HG03469 (cell line): Measurements from ENCODE around the gene GNAO1.

Experiments
- ATAC-seq: cut with Tn5 transposase; IDR thresholded peaks from one replicate; pipeline ENCODE4 v1.9.1; 2021; ENCODE audit warnings: mild to moderate bottlenecking, moderate library complexity, moderate number of reproducible peaks; ENCODE audit not compliant: unreplicated experiment

The GNAO1 gene

GRCh38 chr16:56344518-56345405, 153.5 kb downstream of the GNAO1 start:
- ATAC-seq: no peak

DNA sequence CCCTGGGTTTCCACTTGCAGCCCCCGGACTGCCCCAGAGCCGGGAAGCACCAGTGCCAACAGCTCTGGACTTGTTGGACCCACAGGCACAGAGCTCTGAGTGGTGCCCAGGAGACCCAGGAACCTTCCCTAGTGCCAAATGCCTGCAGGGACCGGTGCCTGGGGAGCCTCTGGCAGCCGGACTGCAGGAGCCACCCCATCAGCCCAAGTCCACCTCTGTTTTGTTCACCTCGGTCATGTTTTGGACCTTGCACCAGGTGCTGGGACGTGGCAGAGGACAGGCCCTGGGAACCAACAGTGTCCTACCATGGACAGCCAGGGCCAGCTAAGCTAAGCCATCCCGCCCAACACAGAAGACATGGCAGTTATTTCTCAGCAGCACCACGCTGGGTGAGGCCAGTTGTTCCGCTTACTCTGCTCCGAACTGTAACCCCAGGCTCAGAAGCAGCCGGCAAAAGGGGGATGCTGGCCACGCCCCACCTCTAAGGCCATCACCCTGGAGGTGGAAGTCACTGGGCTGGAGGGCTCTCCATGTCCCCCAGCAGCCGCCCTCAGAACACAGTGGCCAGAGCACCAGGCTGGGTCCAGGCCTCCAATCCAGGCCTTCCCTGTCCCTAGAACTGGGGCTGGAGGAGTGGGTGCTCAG, 154.2 kb downstream of the GNAO1 start:
- no peak for ATAC-seq

- ATAC-seq: no peak
Measured at GRCh38 chr16:56346131-56346890, 155.0 kb downstream of the GNAO1 start.

DNA sequence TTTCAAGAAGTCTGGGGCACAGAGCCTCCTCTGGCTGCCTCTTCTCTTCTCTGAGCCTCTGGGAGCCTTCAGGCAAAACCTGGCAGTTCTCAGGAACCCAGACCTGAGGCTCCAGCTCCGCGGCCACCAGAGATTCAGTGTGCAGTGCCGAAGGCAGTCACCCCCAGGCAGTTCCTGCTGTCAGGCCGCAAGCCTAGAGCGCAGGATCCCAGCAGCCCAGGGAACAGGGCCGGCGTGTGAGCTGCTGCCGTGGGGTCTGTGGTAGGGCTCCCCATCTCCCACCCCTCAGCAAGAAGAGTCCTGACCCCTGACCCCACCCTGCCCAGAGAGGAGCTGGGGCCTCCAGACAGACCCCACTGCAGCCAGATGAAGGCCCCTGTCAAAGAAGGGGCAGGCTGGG, 155.9 kb downstream of the GNAO1 start:
- no peak for ATAC-seq

GRCh38 chr16:56347670-56348069, 156.4 kb downstream of the GNAO1 start:
- ATAC-seq: no peak

DNA sequence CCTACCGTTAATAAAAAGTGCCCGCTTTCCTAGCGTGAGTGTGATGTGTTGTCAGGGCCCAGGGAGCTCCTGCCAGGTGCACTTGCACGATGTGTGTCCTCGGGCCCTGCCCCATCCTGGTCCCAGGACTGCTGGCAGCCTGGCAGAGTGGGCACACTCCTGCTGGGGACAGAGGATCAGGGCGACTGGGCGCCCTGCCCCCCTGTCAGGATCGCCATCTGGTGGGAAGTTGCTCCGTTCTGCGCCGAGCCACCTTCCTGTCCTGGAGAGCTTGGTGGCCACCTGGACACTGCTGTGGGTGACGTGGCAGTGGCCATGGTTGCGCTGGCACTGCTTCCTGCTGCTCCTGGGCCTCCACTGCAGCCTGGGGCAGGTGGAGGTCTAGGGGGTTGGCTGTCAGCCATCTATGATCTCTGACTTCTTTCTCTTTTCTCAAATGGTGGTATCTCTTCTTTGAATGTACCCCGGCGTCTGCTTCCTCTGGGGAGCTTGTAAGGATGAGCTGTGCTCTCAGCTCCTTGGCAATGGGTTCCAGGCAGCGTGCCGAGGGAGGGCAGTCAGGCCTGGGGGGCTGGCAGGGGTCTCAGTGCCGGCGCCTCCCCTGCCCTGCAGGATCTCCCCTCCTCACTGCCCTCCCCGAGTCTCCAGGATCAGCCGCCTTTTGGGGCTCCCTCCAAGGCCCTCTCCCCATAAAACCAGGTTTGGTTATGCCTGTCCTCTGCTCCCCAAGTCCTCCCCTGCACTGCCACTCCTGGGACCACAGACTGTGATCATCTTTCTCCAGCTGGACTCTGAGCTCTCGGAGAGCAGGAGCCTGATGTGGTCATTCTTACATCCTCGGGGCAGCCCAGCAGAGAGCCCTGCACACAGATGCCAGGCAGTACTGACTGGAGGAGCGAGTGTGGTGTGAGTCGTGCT, 157.1 kb downstream of the GNAO1 start:
- ATAC-seq: no peak

GRCh38 chr16:56349086-56349415, 157.8 kb downstream of the GNAO1 start:
- ATAC-seq: no peak

- no peak for ATAC-seq
Measured at GRCh38 chr16:56349711-56350161, 158.4 kb downstream of the GNAO1 start.

DNA sequence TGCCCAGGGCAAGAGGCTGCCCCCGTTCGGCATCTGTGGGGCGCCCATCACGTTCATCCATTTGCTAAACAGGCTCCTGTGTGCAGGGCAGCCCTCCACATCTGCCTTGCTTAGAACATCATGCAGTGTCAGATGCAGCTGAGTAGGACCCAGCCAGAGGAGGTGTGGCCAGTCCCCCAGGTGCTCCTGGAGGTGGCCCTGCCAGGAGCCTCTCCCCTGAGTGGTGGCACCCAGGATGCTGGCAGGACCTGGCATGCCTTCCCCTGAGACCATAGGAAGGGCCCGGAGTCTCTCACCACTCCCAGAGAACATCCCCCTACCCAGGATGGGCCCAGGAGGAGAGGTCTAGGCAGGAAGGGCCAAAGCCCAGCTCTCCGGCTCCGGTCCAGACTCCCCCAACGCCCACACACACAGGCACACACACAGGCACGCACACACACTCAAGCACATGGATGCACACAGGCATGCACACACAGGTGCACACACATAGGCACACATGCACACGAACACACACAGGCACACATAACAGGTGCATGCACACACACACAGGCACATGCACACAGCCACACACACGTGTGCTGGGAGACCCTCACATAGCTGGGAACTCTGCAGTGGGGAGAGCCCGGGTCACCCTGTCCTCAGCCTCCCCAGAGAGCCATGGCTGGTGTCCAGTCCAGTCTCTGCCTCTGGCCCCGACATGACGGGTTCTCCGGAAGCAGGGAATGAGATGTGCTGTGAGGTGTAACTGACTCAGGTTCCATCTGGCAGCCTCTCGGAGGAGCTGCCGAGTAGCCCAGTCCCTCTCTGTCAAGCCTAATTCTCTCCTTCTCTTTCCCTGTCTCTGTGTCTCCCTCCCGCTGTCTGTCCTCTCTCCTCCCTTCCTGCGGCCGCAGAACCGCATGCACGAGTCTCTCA, 159.5 kb downstream of the GNAO1 start:
- ATAC-seq: no peak

DNA sequence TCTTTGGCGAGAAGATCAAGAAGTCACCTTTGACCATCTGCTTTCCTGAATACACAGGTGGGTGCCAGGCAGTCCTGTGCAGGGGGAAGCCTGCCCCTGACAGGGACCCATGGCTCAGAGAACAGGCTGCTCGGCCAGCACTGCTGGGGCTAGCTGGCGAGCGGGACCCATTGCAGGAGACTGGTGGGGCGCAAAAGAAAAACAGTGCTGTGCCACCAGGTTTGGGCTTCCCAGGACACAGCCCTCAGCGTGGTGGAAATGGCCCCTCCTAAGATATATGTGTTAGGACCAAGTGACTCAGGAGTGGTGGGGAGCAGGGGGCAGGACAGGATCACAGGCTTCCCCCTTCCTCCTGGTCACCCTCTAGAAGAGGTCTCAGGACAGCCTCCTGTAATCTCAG, 160.2 kb downstream of the GNAO1 start:
- no peak for ATAC-seq

DNA sequence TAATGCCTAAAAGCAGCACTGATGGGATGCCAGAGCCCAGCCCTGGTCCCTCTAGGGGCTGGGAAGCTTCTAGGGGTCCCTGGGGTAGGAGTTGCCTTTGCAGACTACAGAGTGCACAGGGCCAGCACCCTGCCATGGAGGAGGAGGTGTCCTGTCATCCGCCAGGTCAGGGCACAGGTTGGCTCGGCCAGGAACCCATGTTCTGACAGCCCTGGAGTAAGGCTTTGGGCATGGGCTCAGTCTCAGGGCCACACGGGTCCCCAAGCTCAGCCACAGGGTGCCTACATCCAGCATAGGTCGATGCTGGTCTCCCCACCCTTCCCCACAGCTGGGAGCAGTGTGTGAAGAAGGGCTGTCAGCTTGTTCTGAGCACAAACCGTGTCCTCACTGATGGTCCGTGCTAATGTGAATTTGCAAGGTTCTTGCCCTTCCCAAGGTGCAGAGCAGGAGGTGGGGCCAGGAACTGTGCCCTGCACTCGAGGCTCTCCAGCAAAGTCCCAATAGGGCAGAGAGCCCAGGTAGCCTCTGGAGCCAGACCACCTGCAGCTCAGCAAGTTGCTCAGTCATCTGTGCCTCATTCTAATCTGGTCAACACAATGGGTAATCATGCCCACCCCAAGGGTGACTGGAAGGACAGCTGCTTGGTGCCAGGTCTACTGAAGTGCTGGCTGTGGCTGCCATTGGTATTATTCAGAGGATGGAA, 161.2 kb downstream of the GNAO1 start:
- ATAC-seq: no peak

DNA sequence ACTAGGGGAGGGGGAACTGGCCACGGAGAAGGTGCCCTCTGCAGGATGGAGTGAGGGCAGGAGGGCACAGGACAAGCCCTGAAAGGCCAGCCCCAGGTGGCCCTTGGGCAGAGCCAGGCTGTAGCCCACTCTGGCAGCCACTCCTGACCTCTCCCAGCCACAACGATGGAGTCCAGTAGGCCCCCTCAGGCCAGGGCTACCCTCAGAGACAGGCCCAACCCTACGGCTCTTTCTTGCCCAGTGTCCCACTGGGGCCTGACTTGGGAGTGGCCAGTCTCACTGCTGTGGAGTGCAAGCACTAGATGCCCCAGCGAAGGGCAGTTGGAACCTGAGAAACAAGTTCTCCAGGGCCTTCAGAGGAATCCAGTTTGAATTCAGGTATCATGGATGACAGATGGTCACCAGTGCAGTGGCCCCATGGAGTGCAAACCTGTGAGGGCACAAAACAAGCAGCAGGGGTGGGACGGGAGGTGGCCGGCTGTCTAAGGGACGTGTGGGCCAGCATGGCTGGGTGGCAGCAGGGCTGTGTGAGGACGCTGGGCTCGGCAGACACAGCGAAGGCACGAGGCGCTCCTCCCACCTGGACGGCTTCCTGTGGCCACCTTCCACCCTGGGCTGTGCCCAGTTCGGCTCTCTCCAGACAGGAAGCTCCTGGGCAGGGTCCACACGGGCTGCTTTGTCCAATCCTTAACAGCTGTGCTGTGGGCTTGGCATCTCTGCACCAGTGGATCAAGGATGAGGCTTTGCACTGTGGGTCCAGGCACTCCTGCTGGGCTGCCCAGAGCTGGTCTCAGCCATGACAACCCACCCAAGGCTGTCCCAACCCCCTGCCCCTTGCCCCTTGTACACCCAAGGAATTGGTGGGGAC, 162.0 kb downstream of the GNAO1 start:
- ATAC-seq: no peak

GRCh38 chr16:56354016-56354415, 162.7 kb downstream of the GNAO1 start:
- ATAC-seq: no peak

DNA sequence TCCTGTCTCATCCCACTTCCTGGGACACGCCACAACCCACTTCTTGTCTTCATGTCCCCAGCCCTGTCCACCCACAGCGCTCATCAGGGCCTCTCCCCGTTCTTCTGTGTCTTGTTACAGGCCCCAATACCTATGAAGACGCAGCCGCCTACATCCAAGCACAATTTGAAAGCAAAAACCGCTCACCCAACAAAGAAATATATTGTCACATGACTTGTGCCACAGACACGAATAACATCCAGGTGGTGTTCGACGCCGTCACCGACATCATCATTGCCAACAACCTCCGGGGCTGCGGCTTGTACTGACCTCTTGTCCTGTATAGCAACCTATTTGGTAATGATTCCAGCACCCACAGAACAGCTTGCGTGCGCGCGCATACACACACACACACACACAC, 163.5 kb downstream of the GNAO1 start:
- no peak for ATAC-seq

DNA sequence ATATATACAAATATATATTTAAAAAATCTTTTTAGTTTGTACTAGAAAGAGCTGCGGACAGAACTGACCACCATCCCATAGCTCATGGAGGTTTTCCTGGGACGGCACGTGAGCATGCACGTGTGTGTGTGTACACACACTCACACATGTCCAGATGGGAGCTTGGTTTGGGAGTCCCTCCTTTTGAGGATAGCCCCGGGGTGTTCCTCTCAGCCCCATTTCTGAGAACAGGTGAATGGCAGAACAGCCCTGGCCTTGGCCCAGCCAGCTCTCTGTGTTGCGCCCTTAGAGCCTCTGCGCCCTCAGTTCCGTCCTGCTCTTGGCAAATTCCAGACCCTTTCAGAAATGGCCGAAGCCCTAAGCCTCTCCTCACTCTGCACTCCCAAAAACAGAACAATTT, 163.9 kb downstream of the GNAO1 start:
- no peak for ATAC-seq

GRCh38 chr16:56355786-56356275, 164.5 kb downstream of the GNAO1 start:
- no peak for ATAC-seq

GRCh38 chr16:56356276-56357240, 165.3 kb downstream of the GNAO1 start:
- ATAC-seq: peak; percentile 87
